SKM-1 treated with dmso at 0.1 percent for 144 hours (cell line): ENCODE measurements around the gene LTBP4.
A peak's percentile ranks its signal among the peaks of the same experiment; 100 is the strongest.

ENCODE experiments used
- DNase-seq: peaks from one replicate; lab custom pipeline; 2025; ENCODE audit not compliant: unreplicated experiment; lab: John Stamatoyannopoulos, UW

The LTBP4 gene

GRCh38 chr19:40592170-40592569 is 9.0 kb upstream of the LTBP4 start:
- peak; percentile 69 for DNase-seq

DNA sequence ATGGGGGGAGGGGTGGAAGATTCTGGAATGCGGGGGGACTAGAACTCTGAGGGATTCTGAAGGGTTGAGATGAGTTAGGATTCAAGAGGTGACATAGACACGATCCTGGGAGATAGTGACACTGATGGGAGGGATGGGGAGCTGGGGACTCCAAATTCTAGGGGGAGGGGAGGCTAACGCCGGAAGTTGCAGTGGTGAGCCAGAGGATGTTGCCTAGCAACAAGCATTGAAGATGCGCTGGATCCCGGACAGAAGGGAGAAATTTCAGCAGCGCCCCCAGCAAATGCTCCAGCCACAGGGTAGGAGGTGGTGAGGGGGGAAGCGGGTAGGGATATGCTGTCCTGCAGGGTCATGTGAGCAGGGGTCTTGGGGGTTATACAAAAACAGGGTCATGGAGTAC is 6.9 kb upstream of the LTBP4 start:
- no peak for DNase-seq

DNA sequence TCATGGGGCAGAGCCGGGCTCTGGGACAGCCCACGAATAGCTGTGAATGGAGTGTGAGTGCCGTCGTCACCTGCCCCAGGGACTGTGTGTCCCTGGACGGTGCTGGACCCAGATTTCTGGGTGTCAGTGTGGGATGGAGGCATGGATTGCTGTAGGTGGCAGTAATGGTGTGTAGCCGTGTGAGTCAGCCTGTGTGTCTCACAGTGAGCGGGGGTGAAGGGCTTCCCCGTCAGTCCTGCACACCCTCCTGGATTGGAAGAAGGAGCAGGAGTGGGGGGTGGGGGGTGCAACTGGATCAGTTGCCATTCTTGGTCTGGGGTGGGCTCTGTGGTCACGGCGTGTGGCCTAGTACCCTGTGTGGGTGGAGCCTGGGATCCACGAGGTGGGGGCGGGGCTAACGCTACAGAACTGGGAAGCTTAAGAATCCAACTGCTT is 6.5 kb upstream of the LTBP4 start:
- DNase-seq = no peak

GRCh38 chr19:40596608-40597328 is 4.4 kb upstream of the LTBP4 start:
- no peak for DNase-seq

GRCh38 chr19:40597329-40597838 is 3.8 kb upstream of the LTBP4 start:
- no peak for DNase-seq

DNA sequence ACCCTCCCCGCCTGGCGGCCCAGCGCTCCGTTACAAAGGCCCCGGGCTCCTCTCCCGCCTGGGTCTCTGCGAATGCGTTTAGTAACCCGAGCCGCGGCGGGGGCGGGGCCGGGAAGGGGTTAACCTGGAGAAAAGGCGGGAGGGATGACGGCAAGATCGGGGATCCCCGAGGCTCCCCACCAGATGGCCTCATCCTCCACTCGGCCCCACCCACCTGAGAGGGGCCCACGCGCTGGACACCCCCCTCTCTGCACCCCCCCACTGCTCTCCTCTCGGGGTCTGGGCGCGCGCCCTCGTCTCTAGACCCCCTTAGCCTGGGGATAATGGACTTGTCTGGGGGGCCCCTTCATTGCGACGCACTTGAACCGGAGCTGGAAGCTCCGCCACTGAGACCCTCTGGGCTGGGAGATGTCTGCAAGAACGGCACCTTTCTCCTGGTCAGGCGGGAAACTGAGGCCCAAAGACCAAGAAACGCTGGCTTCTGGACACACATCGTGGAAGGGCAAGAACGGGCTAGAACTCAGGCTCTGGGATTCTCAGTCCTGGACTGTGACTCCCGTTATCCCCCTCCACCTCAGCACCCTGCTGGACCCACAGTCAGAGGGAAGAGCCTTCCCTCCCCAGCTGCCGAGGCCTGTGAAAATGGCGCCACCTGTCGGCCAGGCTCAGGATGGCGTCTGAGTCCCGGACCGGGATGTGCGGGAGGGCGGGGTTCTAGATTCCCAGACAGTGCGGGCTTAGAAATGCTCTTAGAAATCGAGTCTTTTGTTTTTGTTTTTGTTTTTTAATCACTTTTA is 2.9 kb upstream of the LTBP4 start:
- peak; percentile 54 for DNase-seq

- DNase-seq = no peak
Observed at GRCh38 chr19:40598918-40599307, 2.3 kb upstream of the LTBP4 start.

- no peak for DNase-seq
Observed at GRCh38 chr19:40599331-40599901, 1.8 kb upstream of the LTBP4 start.

- DNase-seq = no peak
Observed at GRCh38 chr19:40599902-40600569, 1.1 kb upstream of the LTBP4 start.

- no peak for DNase-seq
Observed at GRCh38 chr19:40600570-40601133, 517 bp upstream of the LTBP4 start.

GRCh38 chr19:40603071-40603388 is 1.9 kb downstream of the LTBP4 start:
- no peak for DNase-seq

DNA sequence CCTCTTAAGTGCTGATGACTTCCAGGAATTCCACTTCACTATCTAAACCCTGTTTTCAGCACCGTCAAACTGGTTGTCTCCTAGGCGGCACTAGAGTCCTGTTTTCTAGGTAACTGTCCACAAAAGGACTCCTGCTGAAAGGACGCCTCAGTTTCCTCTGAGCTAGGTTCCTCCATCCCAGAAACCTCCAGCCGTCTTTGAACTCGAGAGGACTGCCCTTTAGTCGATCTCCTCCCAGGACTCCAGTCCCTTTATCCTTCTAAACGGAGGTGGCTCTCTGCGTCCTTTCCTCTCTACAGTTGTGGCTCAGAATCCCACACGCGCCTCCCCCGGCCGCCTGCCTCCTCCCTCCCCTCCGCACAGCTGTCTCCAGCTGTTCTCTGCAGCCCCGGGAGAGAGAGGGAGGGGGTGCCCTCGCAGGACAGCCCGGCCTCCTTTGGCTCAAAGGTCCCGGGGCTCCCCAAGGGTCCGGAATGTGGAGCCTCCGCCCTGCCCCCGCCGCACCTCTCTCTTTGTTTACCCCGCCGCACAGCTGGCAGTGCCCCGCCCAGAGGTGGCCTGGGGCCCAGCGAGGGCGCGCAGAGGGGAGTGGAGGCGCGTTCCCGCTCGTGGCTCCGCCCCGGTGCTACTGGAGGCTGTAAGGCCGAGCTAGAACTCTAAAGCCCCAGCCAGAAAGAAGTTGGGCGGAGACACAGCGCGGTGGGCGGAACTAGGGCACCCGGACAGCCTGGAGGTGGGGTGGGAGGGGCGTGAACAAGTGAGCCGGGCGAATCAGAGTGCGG is 2.4 kb downstream of the LTBP4 start:
- peak; percentile 96 for DNase-seq

GRCh38 chr19:40604171-40604646 is 3.0 kb downstream of the LTBP4 start:
- DNase-seq = no peak

- DNase-seq = no peak
Observed at GRCh38 chr19:40604647-40605215, 3.6 kb downstream of the LTBP4 start.

DNA sequence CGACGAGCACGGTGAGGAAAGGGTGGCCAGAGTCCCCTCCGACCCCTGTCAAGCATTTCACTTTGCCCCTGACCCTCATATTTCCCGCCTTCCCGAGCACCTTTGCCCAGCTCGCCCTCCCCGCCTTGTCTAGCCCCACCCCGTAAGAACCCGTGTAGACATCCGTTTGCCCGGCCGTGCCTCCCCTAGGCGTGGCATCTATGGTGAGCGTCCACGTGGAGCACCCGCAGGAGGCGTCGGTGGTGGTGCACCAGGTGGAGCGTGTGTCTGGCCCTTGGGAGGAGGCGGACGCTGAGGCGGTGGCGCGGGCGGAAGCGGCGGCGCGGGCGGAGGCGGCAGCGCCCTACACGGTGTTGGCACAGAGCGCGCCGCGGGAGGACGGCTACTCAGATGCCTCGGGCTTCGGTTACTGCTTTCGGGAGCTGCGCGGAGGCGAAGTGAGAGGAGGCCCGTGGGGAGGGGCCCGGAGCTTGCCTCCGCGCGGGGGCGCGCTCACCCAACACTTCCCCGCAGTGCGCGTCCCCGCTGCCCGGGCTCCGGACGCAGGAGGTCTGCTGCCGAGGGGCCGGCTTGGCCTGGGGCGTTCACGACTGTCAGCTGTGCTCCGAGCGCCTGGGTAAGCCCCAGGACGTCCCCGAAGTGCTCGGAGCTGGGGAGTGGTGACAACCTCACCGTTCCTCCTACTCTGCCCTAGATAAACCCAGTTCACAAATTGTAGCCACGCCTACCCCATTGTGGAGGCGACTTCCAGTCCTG is 4.2 kb downstream of the LTBP4 start:
- peak; percentile 68 for DNase-seq

GRCh38 chr19:40607311-40608239 is 6.4 kb downstream of the LTBP4 start:
- DNase-seq = no peak

DNA sequence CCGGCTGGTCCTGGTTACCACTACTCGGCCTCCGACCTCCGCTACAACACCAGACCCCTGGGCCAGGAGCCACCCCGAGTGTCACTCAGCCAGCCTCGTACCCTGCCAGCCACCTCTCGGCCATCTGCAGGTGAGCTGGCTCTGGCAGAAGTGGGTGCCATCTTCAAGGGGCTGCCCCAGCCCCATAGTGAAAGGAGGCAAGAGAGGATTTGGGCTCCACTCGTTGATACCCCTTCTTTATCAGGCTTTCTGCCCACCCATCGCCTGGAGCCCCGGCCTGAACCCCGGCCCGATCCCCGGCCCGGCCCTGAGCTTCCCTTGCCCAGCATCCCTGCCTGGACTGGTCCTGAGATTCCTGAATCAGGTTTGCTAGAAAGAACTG is 7.1 kb downstream of the LTBP4 start:
- no peak for DNase-seq

DNA sequence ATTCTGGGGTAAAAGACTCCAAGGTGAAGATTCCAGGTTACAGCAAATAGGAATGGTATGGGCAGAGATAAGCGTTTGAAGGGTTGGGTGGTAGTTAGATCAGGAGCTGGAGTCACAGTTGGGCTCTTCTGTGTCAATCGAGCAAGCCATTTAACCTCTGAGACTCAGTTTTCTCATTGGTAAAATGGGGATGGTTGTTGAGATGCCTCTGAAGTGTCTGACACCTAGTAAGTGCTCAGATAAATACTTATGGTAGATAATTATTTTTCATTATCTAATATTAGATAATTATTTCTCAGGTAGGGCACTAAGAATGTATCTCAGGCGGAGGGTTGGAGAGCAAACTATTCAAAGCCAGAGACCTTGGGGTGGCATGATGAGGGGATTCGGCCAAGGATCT is 7.8 kb downstream of the LTBP4 start:
- DNase-seq = no peak
